H1 (cell line): ENCODE results near the gene RASSF3.

ENCODE experiments used
- BRCA1 ChIP-seq: IDR thresholded peaks from 2 replicates; pipeline ENCODE4 v1.6.1; 2012; ENCODE audit warnings: low read depth, low read length, improper control_type of control experiment
- JUND ChIP-seq: IDR thresholded peaks from 2 replicates; pipeline ENCODE4 v1.6.1; 2011; ENCODE audit warnings: mild to moderate bottlenecking, improper control_type of control experiment, low read length
- POLR2AphosphoS5 ChIP-seq: IDR thresholded peaks from 2 replicates; pipeline ENCODE4 v1.6.1; 2011; ENCODE audit warnings: low read depth, low read length
- TF ChIP-seq, protein P1 (sequence below), 3 experiments: IDR thresholded peaks; 1 replicate in 2 of 3; 2 replicates in 1 of 3; pipeline versions ENCODE4 v1.5.1 to v1.6.1; 2011; ENCODE audit warnings: low read length in 3 of 3, mild to moderate bottlenecking in 3 of 3, inconsistent platforms in 2 of 3, low read depth in 1 of 3, moderate library complexity in 1 of 3; ENCODE audit not compliant: insufficient read depth in 1 of 3; ENCODE audit errors: control extremely low read depth in 1 of 3

DNA sequence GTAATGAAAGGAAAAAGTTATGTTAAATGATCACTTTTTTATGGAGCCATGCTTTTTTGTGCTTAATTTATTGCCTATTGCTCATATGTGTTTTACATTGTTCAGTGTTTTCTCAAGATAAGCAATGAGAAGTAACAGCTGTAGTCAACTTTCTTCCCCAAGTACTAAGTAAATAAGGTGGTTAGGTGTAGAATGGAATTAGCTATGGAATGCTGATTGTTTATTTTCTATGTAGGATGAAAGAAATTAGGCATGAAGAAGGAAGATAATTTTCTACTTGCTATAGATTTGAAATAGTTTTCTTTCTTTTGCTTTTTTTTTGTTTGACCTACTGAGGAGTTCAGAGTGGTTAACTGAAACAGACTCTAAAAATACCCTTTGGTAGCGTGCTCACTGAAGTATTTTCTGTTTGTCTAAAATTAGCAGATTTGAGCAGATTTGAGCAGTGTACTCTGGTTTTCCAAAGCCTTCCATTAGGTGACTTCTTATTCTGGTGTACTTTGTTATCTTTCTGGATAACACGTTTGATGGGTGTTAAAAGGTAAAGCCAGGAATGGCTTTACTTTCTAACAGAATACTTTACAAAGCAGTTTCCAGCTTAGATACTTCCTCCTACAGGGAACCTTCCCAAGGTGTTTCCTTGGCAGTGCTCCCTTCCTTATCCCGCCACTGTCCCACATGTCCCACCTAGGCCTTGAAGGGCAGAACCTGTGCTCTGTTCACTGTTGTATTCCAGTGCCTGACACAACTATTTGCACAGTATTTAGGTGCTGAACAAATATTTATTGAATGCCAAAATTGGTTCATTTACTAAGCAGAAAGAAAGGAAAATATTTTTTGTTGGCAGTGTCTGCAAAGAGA lies 56.0 kb downstream of the RASSF3 start:
- TF ChIP-seq POLR2AphosphoS5 (no peak), BRCA1 (no peak), JUND (no peak)
- TF ChIP-seq, protein P1, sequence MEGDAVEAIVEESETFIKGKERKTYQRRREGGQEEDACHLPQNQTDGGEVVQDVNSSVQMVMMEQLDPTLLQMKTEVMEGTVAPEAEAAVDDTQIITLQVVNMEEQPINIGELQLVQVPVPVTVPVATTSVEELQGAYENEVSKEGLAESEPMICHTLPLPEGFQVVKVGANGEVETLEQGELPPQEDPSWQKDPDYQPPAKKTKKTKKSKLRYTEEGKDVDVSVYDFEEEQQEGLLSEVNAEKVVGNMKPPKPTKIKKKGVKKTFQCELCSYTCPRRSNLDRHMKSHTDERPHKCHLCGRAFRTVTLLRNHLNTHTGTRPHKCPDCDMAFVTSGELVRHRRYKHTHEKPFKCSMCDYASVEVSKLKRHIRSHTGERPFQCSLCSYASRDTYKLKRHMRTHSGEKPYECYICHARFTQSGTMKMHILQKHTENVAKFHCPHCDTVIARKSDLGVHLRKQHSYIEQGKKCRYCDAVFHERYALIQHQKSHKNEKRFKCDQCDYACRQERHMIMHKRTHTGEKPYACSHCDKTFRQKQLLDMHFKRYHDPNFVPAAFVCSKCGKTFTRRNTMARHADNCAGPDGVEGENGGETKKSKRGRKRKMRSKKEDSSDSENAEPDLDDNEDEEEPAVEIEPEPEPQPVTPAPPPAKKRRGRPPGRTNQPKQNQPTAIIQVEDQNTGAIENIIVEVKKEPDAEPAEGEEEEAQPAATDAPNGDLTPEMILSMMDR (IDR thresholded peaks at IDR 0.05; ENCODE audit: control extremely low read depth in 1 of 3, insufficient read depth in 1 of 3, low read depth in 1 of 3, low read length in 3 of 3) = no peak
